ENCODE results near the gene ALPP.
"Not testable (repeated sequence)": the region's sequence is repeated elsewhere in the genome, so short reads cannot be mapped to it uniquely, and the experiment has no call there.

The ALPP gene

DNA sequence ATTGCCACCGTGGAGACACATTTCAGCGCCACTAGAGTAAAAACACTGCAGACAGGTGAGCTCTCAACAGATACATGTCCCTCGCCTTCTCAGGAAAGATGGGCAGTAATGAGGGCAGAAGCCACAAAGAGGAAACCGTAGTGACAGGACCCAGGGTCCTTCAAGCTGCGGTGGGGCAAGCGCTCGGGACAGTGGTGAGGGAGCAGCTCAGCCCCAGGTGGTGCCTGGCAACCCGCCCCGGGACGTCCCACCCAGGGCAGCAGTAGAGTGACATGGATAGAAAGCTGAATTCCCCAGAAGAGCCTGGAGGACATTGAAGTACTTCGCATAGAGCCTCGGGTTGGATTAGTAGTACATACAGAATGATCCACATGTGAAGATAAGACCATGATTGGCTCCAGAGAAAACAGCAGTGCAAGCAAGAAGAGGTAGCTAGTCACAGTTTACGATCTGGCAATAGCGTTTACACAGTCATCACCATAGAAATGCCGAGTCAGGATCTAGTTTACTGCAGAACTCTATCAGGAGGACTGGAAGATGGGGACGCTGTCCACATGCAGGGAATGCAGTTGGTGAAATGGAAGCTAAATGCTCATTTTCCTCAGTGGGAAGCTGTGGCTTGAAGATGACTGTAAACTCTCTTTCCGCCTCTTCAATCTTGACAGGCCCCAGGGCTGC, 37.4 kb upstream of the ALPP start:
- no peak for DNase-seq

- DNase-seq: no peak
Observed at GRCh38 chr2:232341739-232342126, 36.8 kb upstream of the ALPP start.

GRCh38 chr2:232342635-232343565, 35.7 kb upstream of the ALPP start:
- no peak for DNase-seq

- DNase-seq: no peak
Observed at GRCh38 chr2:232343821-232344220, 34.7 kb upstream of the ALPP start.

- DNase-seq: no peak
Observed at GRCh38 chr2:232345251-232345650, 33.3 kb upstream of the ALPP start.

DNA sequence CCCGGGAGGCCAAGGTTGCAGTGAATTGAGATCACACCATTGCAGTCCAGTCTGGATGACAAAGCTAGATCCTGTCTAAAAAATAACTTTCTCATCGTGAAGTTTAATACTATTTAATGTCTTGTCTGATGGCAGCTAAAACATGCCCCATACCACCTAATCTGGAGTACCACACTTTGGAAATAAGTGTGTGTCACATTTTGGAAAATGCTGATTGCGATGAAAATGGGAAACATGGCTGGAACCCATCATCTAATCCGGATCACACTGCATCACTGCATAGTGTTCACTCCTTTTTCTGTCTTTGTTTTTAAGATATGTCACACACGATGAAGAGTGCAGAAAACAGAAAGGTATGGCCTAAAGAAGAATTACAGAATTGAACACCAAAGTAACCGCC, 31.2 kb upstream of the ALPP start:
- no peak for DNase-seq

- DNase-seq: no peak
Observed at GRCh38 chr2:232348936-232349335, 29.6 kb upstream of the ALPP start.

GRCh38 chr2:232349546-232349945, 29.0 kb upstream of the ALPP start:
- no peak for DNase-seq

GRCh38 chr2:232349946-232350635, 28.5 kb upstream of the ALPP start:
- DNase-seq: no peak

DNA sequence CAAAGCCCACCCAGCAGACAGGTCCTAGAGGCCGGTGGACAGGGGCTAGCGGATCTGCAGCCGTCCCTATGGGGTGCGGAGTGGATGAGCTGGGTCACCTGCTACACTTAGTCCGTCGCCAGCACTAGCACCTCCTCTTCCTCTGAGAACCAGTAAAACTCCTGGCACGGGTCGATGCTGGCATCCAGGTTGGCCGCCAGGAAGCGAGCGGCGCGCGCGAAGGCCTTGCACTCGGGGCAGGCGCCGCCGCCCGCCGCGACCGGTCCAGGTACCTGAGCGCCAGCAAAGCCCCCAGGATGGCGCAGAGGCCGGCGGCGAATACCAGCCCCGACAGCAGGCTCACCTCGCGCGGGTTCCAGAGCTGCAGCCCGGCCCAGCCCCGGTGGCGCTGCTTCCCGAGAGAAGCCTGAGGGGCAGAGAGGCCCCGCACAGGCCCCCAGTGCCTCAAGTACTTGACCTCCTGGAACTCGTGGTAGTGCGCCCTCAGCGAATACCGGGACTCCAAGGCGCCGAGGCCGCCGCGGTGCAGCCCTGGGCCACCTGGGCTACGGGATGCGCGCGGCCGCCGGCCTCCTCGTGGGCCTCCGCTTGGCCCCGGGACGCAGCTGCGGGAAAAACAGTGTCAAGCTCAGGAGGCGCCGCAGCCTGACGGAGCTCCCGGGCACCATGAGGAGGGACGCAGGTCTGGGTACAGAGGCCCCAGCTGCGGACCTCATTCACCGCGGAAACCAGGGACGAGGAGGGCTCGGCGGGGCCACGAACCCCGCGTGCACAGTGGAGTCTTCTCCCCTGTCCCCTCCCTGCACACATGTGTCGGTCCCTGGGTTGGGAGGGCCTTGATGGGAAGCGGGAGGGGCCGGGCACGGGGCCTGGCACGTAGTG, 27.5 kb upstream of the ALPP start:
- DNase-seq: no peak

DNA sequence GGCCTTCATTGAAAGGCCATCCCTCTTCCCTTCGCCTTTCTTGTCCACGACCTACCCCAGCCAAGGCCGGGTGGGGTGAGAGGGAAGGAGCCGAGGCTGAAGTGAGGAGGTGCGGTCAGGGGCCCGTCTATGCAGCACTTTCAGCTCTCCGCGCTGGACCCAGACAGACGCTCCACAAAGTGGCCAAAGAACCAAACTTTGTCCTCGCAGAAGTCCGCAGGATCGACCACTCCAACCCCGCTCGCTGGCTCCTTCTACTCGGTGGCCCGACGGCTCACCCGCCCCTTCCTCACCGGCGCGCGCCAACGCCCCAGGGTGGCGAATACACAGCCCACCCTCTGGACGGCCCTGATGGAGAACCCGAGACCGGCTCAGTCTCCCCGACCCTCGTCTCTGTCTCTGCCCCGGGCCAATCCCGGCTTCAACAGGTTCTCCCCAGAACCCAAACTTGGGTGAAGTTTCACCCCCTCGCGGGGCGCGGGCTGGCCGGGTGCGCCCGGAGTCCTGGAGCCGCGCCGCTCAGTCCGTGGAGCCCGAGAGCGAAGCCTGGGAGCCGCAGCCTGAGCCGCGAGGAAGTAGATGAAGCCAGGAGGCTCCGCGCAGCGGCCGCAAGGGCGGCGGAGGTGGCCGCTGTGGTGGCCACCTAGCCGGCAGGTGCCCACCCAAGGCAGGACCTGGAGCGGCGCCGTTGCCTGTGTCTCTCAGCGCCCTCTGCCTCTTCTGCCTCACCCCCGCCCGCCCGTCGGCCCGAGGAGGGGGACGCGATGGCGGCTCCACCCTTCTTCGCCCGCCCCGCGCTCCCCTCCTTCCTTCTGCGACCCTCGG, 26.7 kb upstream of the ALPP start:
- DNase-seq: no peak

DNA sequence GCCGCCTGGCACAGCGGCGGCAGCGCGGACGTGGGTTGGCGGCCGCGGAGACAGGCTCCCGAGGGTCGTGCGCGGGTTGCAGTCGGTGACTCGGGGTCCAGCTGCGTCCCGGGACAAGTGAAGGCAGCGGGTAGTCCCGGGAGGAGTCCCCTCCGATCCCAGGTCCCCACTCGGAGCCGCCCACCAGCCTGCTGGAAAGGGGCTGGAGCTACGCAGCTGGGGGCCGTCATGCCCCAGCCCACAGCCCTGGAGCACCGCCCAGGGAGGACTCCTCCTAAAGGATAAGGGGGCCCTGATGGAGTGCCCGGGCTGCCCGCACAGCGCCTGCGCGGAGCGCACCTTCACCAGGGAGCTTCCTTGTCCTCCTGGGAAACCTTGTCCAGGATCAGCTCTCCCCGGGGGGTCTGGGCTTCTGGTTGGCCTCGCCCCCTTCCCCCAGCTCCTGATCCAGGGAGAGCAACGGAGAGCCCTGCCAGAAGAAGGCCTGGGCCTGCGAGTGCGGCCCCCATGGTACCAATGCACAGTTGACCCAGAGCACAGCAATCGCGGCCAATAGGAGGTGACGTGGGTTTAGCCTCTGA, 25.9 kb upstream of the ALPP start:
- DNase-seq: no peak

DNA sequence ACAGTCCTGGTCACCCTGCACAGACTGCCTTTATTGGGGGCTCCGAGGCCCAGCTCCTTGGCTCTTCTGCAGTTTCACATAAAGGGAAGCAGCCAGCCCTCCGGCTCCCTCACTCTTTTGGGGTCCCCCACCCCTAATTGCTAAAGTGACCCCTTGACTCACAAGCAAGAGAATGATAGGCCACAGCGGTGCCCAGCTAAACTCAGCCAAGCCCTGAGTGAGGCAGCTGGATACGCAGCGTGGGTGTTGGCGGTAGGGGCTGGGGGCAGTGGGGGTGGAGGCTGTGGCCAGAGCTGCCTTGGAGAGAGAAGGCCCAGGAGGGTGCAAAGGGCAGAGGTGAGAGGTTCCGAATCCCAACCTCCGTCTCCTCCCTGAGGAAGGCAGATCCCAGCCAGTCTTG, 25.5 kb upstream of the ALPP start:
- no peak for DNase-seq

GRCh38 chr2:232353660-232354059, 24.9 kb upstream of the ALPP start:
- DNase-seq: no peak

DNA sequence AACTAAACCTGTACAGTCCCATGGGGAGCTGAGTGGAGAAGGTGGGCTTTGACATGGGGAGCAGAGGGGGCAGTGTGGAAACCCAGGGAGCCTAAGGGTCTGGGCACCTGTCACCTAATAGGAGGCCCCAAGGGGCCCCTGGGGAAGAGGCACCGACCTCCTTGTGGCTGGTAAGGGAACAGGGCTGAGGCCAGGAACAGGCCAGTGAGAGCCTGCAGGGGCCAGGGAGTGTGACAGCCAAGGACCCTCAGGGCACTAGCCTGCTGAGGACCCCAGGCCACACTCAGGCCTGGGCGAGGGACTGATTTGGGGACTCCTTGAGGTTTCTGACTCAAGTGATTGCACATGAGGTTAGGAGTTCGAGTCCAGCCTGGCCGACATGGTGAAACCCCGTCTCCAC, 24.5 kb upstream of the ALPP start:
- no peak for DNase-seq

DNA sequence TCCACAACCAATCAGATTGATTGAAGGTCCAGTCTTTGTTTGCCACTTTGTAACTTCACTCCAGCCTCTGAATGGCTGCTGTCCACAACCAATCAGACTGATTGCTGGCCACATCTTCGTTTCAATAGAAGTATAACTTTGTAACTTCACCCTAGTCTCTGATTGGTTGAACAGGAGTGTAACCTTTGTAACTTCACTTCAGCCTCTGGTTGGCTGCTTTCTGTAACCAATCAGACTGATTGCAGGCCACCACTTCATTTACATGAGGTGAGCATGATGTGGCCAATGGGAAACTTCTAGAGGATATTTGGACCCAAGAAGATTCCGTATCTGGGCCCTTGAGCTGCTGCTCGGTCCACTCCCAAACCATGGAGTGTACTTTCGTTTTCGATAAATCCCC, 16.9 kb upstream of the ALPP start:
- no peak for DNase-seq

- DNase-seq: no peak
Observed at GRCh38 chr2:232362174-232362900, 16.2 kb upstream of the ALPP start.

GRCh38 chr2:232363064-232363783, 15.3 kb upstream of the ALPP start:
- DNase-seq: not testable (repeated sequence)

- DNase-seq: no peak
Observed at GRCh38 chr2:232363784-232364615, 14.6 kb upstream of the ALPP start.
